Head of caudate nucleus (tissue), 42 donors: ENCODE measurements around the gene AKR1C2.
"Not testable (repeated sequence)": the region's sequence is repeated elsewhere in the genome, so short reads cannot be mapped to it uniquely, and the experiment has no call there.

Experiments used
- DNase-seq, 42 donors: peaks; one replicate each; pipeline versions ENCODE4 v3.0.0 to v3.0.0-alpha.2; 2020 to 2021; ENCODE audit warnings: mixed read lengths in 7 of 42
- intact Hi-C: fragments of 100-400 bp; cut with DNase I; formaldehyde crosslinking; loops from one replicate; pipeline ENCODE4 v1.15.0; 2022

Gene AKR1C2

DNA sequence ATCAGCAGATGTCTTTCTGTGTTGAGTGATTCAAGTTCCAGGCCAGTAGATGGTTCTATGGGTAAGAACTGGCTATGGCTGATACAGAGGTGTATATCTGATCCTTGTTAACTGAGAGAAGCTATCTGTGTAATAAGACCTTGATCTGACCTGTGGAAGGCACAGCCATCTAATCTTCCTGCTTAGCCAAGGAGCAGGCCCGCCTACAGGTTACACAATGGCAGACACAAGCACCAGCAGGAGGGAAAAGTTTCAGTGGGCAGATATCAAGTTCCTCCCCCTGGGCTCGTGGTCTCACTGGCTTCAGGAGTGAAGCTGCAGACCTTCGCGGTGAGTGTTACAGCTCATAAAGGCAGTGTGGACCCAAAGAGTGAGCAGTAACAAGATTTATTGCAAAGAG lies 27.9 kb upstream of the AKR1C2 start:
- DNase-seq, intact Hi-C loops: not testable (repeated sequence)

GRCh38 chr10:5030989-5031388 lies 27.3 kb upstream of the AKR1C2 start:
- DNase-seq = no peak
- intact Hi-C loops = no loop called here

DNA sequence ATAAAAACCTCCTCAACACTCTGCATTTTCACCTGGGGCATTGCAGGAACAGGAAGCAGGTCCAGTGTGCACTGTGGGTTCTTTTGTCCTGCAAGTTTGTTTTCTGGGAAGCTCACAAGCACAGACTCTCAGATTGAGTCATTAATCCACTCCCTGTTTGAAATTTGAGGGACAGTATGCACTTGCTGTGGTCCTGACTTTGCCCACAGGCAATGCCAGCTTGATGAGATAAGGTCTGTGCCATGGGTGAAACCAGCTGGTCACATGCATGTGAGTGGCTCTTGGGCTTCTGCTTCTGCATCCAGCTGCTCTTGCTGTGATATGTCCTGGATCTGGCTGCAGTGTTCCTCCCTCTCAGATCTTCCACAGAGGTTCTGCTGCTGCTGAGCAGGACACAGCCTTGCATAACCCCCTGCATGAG lies 21.8 kb upstream of the AKR1C2 start:
- DNase-seq, intact Hi-C loops: not testable (repeated sequence)

DNA sequence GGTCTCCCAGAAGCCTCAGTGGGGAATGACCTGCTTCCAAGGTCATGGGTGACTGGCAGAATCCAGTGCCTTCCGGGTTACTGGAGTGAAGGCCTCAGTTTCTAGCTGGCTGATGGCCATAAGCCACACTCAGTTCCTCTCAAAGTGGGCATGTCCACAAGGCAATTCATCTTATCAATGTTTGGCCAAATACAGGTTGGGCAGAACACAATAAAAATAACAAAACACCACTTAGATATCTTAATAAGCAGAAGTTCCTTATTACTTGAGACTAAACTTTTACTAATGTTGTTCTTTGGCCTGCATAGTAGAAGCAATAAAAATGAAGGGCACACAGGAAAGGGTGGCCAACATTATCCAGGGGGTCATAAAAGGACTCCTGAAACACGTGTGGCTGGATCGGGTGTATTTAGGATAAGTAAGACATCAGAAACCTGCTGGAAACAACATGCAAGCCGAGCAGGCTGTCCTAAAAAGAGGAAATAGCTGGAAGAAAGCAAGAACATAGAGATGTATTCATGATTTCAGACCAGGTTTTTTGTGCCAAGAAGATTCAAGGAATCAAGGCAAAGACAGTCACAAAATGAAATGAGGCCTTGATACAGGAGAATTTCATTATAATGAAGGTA lies 19.6 kb upstream of the AKR1C2 start:
- intact Hi-C loops = no loop called here
- no peak for DNase-seq

- DNase-seq, intact Hi-C loops: not testable (repeated sequence)
These were observed 18.1 kb upstream of the AKR1C2 start for GRCh38 chr10:5021624-5022290.

- DNase-seq = not testable (repeated sequence)
These were observed 16.3 kb upstream of the AKR1C2 start for GRCh38 chr10:5019770-5020612.

GRCh38 chr10:5018671-5019277 lies 15.1 kb upstream of the AKR1C2 start:
- DNase-seq = peak in 2 of 42 donors; percentile 1 to 6
- intact Hi-C loops = not testable (repeated sequence)

More at GRCh38 chr10:5019770-5020612, 16.3 kb upstream of the AKR1C2 start:
- intact Hi-C loops = not testable (repeated sequence)

- no peak for DNase-seq
- intact Hi-C loops = no loop called here
These were observed 14.5 kb upstream of the AKR1C2 start for GRCh38 chr10:5018134-5018533.

- intact Hi-C loops = no loop called here
These were observed 11.3 kb upstream of the AKR1C2 start for GRCh38 chr10:5014936-5015335.

DNA sequence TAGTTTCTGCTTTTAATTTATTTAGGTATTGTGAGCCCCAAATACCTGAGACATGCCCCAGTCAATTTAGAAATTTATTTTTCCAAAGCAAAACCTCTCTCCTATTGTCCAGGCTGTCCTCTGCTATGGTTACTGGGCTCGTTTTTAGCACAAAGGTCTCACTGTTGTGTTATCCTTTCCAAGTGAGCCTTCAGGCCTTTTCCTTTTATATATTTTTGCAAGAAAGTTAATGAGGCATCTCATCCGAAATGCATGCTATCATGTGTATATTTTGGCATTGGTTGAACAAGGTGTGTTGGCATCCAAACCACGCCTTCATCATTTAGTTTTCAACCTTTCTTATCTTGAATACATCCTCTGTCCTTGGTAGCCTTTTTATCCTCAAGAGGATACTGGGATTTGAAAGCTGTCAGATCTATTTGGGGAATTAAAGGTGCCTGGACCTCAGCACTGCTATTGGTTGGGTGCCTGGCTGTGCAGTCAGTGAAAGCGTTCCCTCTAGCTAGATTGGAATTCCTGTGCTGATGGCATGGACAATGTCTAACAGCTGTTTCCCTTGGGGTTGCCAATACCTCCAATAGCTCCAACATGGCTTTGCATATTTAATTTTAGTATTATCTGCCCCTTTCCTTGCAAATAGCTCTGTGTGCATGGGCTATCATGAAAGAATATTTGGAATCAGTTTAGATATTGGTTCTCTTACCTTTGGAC lies 10.7 kb upstream of the AKR1C2 start:
- intact Hi-C loops, DNase-seq: not testable (repeated sequence)

More at GRCh38 chr10:5014936-5015335, 11.3 kb upstream of the AKR1C2 start:
- DNase-seq = no peak

GRCh38 chr10:5013385-5013784 lies 9.7 kb upstream of the AKR1C2 start:
- intact Hi-C loops = no loop called here
- no peak for DNase-seq

DNA sequence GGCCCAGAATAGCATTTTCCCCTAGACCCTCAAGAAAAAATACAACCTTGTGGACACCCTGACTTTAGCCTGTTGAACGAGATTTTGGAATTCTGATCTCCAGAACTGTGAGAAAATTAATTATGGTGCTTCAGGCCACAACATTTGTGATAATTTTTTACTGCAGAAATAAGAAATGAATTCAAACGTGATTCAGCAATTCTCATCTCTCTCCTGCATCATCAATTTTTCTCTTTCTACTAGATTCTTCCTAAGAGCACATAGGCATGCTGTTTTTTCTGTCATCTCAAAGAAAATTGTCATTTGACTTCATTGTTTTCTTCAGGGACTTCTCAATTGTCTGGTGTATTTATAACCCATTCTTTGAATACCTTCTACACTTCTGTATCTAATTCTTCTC lies 8.9 kb upstream of the AKR1C2 start:
- DNase-seq = no peak
- intact Hi-C loops = no loop called here

DNA sequence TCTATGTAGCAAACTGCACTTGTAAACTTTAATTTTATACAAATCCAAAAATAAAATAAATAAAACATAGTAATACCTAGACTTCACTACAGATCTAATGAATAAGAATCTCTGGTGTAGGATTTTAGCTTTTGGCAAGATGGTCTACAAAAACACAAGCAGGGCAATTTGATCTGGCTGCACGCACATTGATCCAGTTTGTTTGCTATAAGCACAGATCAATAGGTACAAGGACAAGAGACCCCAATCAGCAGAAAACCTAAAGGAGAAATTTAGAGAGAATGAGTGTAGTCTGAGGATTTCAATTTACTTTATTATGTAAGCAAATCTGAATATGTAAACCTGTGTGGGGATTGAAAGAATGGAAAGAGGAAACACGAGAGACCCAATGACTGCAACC lies 7.7 kb upstream of the AKR1C2 start:
- intact Hi-C loops, DNase-seq: not testable (repeated sequence)

GRCh38 chr10:5010043-5010442 lies 6.4 kb upstream of the AKR1C2 start:
- DNase-seq, intact Hi-C loops: not testable (repeated sequence)

DNA sequence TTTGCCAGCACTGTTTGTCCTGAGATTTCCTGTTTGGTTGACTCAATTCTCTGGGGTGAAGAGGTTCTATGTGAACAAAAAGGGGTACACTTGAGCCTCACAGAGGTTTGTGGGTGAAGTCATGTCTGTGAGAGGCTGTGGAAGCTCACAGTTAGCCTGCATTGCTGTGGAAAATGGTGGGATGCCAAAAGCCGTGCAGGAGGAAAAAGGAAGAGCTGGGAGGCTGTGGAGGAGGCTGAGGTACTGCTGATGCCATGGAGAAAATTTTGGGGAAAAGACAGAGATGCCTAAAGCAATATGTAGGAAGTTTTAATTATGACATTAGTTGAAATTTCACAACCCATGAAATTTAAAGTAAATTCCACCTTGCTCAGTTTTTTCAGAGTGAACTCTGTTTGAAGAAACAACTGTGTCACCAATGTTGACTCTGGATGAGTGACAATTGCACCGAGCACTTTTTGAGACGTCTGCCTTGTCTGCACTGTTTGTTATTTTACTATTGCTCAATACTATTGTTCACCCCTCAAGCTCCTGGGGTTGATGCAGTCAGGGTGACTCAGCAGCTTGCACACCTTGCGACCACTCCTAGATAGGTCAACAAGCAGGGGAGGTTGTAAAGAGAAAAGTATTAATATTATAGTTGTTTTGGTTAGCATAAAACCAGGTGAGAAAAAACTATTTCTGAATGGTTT lies 5.3 kb upstream of the AKR1C2 start:
- DNase-seq, intact Hi-C loops: not testable (repeated sequence)

DNA sequence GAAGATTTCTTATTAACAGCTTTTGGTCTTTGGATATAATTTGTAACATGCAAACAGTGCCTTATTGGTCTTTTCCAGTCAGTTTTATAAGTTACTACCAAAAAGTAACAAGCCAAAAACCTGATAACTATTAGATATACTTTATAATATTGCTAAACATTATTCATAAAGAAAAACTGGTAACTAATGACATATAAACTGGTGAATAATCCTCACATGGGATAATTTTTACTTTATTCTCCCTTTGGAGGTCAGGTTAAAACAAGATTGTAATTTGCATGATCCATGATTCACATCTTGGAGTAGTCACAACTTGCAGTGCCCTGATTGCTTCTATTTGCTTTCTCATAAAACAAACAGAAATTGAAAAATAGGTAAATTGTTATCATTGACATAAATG lies 844 bp upstream of the AKR1C2 start:
- DNase-seq = not testable (repeated sequence)

GRCh38 chr10:5004030-5004385 lies 351 bp upstream of the AKR1C2 start:
- intact Hi-C loops, DNase-seq: not testable (repeated sequence)

More for the DNA sequence above, 844 bp upstream of the AKR1C2 start:
- intact Hi-C loops = not testable (repeated sequence)

GRCh38 chr10:5002013-5002727 lies 1.5 kb downstream of the AKR1C2 start:
- intact Hi-C loops = no loop called here
- DNase-seq = no peak
